NK-92 (cell line): ENCODE data around the gene C10orf62.

ENCODE experiments used
- DNase-seq: peaks from one replicate; lab custom pipeline; 2025; ENCODE audit not compliant: unreplicated experiment; lab: John Stamatoyannopoulos, UW

The C10orf62 gene

DNA sequence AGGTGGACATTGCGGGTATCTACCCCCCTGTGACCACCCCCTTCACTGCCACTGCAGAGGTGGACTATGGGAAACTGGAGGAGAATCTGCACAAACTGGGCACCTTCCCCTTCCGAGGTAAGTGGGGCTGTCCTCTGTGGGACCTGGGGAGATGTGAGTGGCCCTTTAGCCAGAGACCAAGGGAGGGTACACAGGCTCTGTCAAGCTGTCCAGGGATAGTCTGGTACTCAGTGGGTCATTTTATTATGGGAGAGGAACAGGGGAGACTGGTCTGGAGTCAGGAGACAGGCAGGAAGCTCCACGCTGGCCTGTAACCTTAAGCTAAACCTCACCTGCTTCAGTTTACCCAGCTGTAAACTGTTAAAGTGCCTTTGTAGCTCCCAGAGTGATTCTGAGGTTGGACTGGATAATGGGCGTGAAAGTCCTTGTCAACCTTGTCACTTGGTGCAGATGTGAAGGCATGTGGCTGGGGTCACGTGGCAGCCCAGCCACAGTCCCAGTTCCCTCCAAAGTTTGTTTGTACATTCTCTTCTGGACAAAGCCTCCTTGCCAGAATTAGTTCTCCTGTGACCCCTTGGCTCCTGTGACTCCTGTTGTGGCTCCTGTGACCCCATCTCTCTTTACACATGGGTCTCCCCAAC is 4.6 kb upstream of the C10orf62 start:
- DNase-seq = no peak

GRCh38 chr10:97585439-97585811 is 4.1 kb upstream of the C10orf62 start:
- no peak for DNase-seq

- no peak for DNase-seq
Observed at GRCh38 chr10:97587183-97587582, 2.3 kb upstream of the C10orf62 start.

GRCh38 chr10:97590082-97590747 is 694 bp downstream of the C10orf62 start:
- DNase-seq = no peak

DNA sequence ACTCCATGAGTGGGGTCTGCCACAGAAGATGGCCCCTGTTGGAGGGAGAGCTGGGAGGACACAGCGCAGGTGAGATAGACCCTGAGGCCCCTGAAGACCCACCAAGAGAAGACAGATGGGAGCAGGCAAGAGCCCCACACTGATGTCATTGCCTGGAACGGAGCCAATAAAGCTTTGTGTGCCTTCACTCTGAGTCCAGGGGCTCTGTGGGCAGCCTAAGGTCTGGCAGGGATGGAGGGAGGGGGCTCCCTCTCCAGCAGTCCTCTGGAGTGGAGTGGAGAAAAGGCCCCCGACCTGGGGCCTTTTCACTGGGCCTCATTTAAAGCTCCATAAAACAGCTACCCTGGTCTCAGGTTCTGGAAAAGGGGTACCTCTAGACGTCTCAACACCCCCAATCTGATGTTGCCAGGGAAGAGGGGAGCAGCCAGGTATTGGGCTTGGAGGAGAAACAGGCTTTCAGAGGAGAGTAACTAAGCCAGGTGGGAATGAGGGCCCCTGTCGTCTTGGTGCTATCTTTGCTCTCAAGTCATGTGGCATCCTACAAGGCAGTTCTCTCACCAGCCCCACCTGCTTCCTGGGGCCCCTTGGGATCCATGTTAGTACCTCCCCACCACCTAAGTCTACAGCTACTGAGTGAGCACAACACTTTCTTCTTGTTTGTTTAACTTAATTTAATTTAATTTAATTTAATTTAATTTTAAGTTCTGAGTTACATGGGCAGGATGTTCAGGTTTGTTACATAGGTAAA is 1.4 kb downstream of the C10orf62 start:
- DNase-seq = no peak

GRCh38 chr10:97593421-97593820 is 3.9 kb downstream of the C10orf62 start:
- DNase-seq = no peak

GRCh38 chr10:97596101-97597082 is 6.9 kb downstream of the C10orf62 start:
- DNase-seq = no peak

DNA sequence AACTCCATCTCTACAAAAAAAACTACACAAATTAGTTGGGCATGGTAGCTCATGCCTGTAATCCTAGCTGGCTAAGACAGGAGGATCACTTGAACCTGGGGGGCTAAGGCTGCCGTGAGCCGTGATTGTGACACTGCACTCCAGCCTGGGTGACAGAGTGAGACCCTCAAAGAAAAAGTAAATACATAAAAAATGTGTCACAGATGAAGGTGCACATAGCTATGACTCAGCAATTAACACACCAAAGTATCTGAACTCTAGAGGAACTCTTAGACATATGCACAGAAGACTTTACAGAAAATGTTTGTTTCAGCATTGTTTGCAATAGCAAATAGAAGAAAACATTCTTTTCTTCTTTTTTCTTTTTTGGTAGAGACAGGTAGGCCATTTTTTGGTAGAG is 8.3 kb downstream of the C10orf62 start:
- no peak for DNase-seq

DNA sequence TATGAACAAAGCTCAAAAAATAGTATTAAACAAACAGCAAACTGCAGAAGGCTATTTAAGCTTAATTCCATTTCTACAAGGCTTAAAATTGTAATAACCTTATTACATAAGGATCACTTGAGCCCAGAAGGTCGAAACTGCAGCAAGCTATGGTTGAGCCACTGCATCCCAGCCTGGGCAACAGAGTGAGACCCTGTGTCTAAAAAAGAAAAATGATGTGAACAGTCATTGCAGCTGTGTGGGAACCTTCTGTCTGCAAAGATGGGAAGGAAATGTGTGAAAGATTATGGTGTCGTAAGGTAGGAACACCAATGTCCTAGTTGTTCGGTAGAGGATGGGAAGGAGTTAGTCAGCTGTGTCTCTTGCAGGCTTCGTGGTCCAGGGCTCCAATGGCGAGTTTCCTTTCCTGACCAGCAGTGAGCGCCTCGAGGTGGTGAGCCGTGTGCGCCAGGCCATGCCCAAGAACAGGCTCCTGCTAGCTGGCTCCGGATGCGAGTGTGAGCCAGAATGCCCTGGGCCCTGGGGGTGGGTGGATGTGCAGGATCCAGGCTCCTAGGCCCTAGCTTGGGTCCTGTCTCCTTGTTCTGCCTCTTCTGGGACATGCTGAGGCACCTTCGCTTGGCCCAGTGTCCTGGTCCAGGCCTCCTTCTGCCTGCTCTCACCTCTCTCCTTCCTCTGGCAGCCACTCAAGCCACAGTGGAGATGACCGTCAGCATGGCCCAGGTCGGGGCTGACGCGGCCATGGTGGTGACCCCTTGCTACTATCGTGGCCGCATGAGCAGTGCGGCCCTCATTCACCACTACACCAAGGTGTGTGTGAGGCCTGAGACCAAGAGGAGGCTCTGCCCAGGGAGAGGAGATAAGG is 9.1 kb downstream of the C10orf62 start:
- no peak for DNase-seq

DNA sequence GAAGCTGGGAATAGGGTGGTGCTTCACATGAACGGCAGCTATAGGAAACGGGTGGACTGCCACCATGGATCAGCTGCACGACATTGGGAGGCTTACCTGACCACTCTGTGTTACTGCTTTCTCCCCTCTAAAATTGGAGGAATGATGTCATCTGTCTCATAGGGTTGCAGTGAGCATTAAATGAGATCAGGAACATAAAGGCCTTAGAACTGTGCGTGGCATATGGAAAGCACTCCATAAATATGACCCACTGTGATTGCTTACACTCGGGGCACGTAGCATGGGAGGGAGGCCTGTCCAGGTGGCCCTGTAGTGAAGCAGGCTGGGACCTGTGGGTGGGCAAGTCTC is 9.7 kb downstream of the C10orf62 start:
- DNase-seq = no peak

DNA sequence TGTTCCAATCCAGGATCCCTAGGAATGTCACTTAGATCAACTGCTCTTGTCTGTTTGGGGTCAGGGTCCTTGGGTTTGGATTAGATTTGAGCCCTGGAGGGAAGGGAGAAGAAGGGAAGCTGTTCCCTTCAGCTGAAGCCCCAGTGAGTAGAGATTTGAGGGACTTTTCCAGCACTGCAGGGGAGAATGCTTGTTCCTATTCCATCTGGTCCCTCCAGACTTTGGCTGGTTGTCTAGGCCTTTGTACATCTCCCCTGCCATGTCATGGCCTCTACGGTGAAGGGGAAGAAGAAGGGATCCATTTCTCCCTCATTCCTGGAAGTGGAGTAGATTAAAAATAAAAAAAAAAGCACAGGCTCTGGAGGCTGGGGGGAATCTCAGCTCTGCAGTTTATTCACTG is 11.1 kb downstream of the C10orf62 start:
- DNase-seq = no peak

- no peak for DNase-seq
Observed at GRCh38 chr10:97601268-97602215, 12.0 kb downstream of the C10orf62 start.

DNA sequence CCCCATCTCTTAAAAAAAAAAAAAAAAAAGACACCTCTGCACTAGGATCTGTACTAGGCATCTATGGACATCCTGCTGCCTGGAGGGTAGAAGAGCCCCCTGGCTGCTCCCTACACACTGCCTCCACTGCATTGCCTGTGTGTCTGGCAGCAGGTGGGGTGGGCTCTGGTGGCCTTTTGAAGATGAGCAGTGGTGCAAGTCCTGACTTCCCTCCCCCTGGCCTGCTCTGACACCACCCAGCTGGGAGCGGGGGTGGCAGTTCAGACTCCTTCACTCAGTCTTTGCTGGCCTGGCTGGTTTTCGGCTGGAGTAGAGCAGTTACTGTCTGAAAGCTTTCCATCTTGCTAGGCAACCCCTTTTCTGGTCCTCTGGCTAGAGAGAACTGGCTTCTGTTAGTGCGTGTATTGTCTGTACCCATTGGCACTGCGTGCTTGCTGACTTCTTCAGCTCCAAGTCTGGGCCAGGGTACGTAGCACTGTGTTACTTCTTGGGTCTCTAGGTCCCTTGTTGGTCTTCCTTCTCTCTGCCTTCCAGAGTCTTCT is 17.6 kb downstream of the C10orf62 start:
- DNase-seq = no peak

DNA sequence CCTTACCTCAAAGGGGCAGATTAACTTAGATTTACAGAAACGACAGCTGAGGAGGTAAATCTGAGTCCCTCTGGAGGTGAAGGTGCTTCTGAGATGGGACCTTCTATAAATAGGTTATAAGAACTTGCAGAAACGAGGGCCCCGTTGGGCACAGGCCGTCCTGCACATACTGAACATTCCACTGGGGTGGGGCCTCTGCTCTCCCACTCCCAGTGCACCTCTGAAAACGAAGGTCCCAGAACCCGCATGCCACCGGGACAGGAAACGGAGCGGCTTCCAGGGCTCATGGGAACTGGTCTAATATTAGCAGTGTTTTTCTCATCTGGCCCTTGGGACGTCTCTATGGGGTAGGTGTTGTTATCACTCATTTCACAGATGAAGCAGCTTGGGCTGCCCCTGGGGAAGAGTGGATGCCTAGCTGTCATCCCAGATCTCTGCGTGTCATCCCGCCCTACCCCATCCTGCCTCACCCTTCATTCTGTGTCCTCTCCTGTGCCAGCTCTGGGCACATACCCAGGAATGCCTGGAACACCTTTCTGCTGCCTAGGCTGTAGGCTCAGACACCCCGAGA is 19.6 kb downstream of the C10orf62 start:
- DNase-seq = no peak

DNA sequence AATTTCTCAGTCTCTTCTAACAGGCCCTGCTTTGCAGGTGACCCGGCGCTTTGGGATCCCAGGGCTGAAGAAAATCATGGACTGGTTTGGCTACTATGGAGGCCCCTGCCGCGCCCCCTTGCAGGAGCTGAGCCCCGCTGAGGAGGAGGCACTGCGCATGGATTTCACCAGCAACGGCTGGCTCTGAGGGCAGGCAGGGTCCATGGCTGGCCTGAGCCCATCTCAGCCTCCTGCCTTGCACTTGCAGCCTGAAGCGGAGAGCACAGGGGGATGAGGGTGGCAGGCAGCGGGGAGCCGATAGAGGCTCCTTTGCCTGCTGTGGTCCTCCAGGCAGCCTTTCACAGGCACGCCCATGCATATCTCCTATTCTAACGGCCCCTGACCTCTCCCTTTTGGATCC is 22.0 kb downstream of the C10orf62 start:
- no peak for DNase-seq

DNA sequence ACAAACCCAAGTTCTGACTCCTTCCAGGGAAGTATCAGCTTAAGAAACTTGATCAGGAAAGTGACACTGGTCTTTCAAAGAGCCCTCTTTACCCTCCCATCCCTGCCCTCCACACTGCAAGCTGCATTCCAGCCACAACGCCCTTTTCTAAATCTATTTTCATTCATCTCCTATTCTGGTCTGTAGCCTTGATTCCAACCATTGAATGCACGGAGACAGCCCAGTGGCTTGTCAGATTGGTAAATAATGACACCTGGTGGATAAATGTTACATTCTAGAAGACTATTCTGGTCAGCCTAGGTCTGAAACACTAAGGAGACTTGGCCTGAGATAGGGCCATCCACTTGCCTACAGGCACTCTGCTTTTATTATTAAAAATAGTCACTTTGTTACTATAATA is 22.9 kb downstream of the C10orf62 start:
- DNase-seq = no peak

- no peak for DNase-seq
Observed at GRCh38 chr10:97618285-97618684, 28.8 kb downstream of the C10orf62 start.

DNA sequence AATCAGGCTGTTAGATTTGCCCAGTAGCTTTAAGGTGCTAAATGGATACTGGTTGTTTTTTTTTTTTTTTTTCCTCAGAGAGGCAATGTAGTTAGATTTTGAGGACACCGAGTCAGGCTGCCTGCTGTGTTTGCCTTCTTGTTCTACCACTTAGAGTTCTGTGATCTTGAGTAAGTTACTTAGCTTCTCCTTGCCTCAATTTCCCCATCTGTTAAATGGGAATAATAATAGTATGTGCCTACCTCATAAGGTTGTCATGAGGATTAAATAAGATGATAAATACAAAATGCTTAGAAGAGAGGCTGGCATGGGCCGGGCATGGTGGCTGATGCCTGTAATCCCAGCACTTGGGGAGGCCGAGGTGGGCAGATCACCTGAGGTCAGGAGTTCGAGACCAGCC is 29.2 kb downstream of the C10orf62 start:
- DNase-seq = no peak

DNA sequence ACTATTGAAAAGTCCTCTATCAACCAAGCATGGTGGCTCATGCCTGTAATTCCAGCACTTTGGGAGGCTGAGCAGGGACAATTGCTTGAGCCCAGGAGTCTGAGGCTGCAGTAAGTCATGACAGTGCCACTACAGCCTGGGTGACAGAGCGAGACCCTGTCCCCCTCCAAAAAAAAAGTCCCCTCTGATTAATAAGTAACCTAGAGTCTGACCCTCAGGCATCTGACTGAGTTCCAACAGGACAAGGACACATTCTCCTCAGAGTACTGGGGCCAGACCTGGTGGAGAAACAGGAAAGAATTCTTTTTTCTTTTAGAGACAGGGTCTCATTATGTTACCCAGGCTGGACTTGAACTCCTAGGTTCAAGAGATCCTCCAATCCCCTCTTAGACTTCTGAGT is 33.8 kb downstream of the C10orf62 start:
- no peak for DNase-seq
